Endothelial cell of hepatic sinusoid (primary cell): ENCODE measurements around the gene OCIAD2.
"Not testable (repeated sequence)": the region's sequence is repeated elsewhere in the genome, so short reads cannot be mapped to it uniquely, and the experiment has no call there.

ENCODE experiments used
- in situ Hi-C: cut with HindIII; loops from 2 replicates; pipeline ENCODE4 v1.10.0; 2017; ENCODE audit warnings: low sequenced_read_pairs

Gene OCIAD2

GRCh38 chr4:48907706-48908477, 1.3 kb upstream of the OCIAD2 start:
- in situ Hi-C loops: no loop called here

- in situ Hi-C loops: no loop called here
Measured at GRCh38 chr4:48905363-48906015, 1.1 kb downstream of the OCIAD2 start.

GRCh38 chr4:48904541-48905142, 1.9 kb downstream of the OCIAD2 start:
- in situ Hi-C loops: no loop called here

DNA sequence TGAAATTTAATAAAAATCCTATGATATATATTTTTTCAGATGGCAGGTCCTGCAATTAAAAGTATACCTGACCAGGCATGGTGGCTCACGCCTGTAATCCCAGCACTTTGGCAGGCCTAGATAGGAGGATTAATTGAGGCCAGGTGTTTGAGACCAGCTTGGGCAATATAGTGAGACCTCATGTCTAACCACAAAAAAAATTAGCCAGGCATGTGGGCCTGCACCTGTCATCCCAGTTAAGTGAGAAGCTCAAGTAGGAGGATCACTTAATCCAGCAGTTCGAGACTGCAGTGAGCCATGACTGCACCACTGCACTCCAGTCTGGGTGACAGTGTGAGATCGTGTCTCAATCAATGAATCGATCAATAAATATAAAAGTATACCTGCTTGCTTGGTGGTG, 2.5 kb downstream of the OCIAD2 start:
- in situ Hi-C loops: no loop called here

DNA sequence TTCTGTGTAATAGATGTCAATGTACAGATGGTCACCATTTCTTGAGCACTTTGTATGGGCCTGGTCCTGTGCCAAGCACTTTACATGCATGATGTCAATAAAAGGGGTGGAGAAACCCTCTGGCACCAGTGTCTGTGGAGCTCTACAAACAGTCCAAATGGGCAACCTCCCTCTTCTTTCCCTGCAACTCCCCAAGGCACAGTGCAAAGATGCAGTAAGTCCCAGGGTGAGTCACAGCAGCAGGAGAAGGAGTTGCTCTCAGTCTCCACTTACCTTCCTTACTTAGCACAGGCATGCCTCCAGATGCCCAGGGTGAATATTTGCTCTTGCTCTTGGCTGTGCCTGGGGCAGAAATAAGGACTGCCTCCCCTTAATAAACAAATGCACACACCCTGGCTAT, 4.3 kb downstream of the OCIAD2 start:
- in situ Hi-C loops: no loop called here

DNA sequence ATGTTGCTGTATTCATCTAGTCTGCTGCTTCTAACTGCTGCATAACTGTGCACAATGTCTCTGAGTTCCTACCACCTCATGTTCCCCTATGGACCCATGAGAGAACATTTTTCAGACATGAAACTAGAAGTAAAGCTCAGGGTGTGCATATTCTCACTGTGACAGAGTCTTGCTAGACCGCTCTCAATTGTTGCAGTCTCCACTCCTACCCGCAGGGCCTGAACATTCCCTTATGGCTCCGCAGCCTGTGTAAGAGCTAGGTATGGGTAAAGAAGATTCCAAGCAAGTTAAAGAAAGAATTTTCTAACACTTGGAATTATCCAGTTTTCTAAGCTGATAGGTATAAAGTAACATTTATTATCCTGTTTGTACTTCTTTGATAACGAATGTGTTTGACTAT, 5.4 kb downstream of the OCIAD2 start:
- in situ Hi-C loops: no loop called here

DNA sequence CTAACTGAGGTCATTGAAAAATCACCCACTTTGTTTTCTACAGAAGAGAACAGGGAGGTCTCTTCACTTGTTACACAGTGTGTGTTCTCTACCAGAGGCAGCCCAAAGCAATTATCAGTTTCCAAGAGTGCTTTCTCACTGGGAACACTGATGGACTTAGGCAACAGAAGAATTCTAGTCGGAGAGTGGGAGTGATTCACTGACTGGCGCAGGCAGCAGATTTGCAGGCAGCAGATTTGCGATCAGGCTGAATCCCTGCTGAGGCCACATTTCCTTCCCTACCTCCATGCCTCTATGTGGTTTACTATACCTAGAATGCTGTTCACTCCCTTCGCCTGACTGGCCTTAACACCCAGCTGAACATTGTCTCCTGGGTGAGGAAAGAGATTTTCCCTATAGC, 6.6 kb downstream of the OCIAD2 start:
- in situ Hi-C loops: no loop called here

DNA sequence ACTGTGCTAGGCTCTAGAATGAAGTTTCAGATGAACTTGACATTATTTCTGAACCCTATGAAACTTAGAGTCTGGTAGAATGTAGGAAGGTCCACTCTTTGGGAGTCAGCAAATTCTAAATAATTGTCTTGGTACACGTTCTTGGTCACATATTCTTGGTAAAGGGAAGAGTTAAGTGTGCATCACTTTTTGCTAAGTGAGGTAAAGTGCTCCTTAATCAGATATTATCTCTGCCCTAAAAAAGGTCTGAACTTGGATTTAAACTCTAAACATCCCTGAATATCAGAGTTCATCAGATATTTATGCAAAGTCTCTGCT, 7.2 kb downstream of the OCIAD2 start:
- in situ Hi-C loops: no loop called here

GRCh38 chr4:48898733-48899431, 7.7 kb downstream of the OCIAD2 start:
- in situ Hi-C loops: no loop called here

- in situ Hi-C loops: no loop called here
Measured at GRCh38 chr4:48896845-48897244, 9.7 kb downstream of the OCIAD2 start.

- in situ Hi-C loops: no loop called here
Measured at GRCh38 chr4:48891028-48891619, 15.4 kb downstream of the OCIAD2 start.

DNA sequence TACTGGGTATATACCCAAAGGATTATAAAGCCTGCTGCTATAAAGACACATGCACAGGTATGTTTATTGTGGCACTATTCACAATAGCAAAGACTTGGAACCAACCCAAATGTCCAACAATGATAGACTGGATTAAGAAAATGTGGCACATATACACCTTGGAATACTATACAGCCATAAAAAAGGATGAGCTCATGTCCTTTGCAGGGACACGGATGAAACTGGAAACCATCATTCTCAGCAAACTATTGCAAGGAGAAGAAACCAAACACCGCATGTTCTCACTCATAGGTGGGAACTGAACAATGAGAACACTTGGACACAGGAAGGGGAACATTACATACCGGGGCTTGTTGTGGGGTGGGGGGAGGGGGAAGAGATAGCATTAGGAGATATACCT, 16.8 kb downstream of the OCIAD2 start:
- in situ Hi-C loops: not testable (repeated sequence)

DNA sequence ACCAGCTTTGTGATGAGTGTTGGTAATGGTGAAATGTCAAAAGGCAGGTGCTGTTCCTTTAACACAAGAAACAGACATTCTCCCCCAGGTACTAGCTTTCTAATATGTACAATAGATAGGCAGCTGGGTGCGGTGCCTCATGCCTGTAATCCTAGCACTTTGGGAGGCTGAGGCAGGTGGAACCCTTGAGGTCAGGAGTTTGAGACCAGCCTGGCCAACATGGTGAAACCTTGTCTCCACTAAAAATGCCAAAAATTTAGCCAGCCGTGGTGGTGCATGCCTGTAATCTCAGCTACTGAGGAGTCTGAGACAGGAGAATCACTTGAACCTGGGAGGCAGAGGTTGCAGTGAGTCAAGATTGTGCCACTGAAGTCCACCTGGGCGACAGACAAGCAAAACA, 24.9 kb downstream of the OCIAD2 start:
- in situ Hi-C loops: not testable (repeated sequence)

DNA sequence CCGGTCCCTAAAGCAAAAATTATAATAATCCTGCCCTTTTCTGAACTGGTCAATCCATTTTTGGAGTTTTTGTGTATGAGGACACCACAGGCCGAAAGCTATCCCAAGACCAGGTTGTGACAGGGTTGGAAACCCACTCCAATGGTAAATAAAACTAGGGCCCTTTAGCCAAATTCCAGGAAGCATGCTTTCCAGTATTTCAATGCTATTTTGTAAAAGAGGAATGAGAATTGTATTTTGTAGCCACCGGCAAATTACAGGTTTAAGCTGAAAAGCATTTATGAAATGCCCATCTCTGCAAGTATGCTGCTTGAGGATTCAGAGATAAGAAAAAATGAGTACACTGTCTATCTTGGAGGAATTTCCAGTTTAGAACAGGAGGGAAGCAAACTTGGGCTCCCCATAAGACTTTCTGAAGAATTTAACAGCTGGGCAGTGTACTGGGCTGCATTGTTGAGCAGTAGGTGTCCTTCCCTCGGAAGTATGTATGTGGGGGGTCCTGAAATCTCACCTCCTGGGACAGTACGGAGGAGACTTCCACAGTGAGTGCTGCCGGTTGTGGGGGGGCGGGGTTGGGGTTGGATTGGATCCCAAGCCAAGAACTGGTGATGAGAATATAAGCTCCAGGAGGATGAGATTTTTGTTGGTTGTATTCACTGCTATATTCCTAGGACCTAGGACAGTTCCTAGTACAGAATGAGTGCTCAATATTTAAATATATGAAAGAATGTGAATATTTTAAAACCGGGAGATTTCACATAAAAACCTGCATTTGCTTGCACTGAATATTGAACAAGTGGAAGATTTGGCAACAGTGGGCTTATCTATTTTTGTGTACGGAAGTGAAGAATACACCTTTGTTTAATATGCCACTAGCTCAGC, 26.8 kb downstream of the OCIAD2 start:
- in situ Hi-C loops: no loop called here

DNA sequence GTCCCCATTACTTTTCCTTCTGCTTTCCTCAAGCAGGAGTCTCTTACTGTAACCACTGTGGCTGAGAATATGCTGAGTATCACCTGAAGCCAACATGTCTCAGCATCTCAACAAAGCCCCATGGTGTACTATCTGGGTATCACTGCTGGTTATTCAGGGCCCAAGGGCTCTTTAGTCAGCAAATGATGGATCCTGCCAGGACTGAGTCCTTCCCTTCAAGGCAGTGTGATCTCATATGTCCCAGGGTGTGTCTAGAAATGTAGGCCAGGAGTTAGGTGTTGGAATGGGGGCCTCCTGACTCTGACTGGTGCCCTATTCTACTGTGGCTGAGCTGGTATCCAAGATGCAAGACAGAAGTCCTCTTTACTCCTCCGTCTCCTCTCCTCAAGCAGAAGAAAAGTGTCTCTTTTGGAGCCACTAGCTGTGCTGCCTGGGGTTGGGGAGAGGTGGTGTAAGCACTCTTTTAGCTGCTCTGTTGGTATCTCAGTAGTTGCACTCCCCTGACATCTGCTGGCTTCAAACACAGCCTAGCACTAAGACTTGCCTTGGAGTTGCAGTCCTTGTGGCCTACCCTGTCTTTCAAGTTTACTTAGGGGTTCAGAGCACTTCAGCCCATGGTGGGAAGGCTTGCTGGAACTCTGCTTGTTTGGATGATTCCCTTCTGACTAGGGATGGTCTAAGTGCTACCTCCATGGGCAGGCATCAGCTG, 28.6 kb downstream of the OCIAD2 start:
- in situ Hi-C loops: no loop called here

- in situ Hi-C loops: not testable (repeated sequence)
Measured at GRCh38 chr4:48864696-48865095, 41.9 kb downstream of the OCIAD2 start.

- in situ Hi-C loops: no loop called here
Measured at GRCh38 chr4:48863728-48864127, 42.8 kb downstream of the OCIAD2 start.

DNA sequence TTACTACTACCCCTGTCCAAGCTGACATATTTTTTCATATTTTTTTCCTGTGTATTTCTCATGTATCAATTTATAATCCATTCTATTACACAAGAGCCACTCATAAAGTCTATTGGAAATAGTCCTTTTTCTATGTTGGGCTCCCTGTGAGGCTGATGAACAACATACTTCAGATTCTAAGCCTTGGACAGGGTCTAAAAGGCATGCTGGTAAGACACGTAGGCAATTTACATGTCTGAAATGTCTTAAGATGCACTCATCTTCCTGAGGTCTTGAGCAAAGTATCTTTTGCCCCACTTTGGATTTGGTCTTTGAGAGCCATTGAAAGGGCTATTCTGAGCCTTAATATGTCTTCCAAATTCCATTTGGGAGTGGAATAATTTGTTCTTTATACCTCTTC, 43.9 kb downstream of the OCIAD2 start:
- in situ Hi-C loops: no loop called here

GRCh38 chr4:48862038-48862437, 44.5 kb downstream of the OCIAD2 start:
- in situ Hi-C loops: no loop called here

- in situ Hi-C loops: no loop called here
Measured at GRCh38 chr4:48858130-48858529, 48.4 kb downstream of the OCIAD2 start.
